Suprapubic skin (tissue), 3 donors: ENCODE data around the gene ADAM19.

Source experiments
- EP300 ChIP-seq: sonication (generic); formaldehyde crosslinking; IDR thresholded peaks from one replicate; pipeline ENCODE4 v1.6.1; 2017; ENCODE audit warnings: antibody characterized with exemption
- POLR2A ChIP-seq, 2 donors: fragments of 450-650 bp; IDR thresholded peaks; one replicate each; pipeline ENCODE4 v1.6.1; 2017; ENCODE audit warnings: antibody characterized with exemption in 2 of 2, mild to moderate bottlenecking in 2 of 2, moderate library complexity in 2 of 2
- TF ChIP-seq, protein P1 (sequence below), 2 donors: fragments of 200-600 bp in 1 of 2; fragments of 450-650 bp in 1 of 2; sonication (generic) in 1 of 2; IDR thresholded peaks; one replicate each; pipeline ENCODE4 v1.5.1; 2016 to 2019; ENCODE audit warnings: antibody characterized with exemption in 2 of 2, mild to moderate bottlenecking in 1 of 2, moderate library complexity in 1 of 2

DNA sequence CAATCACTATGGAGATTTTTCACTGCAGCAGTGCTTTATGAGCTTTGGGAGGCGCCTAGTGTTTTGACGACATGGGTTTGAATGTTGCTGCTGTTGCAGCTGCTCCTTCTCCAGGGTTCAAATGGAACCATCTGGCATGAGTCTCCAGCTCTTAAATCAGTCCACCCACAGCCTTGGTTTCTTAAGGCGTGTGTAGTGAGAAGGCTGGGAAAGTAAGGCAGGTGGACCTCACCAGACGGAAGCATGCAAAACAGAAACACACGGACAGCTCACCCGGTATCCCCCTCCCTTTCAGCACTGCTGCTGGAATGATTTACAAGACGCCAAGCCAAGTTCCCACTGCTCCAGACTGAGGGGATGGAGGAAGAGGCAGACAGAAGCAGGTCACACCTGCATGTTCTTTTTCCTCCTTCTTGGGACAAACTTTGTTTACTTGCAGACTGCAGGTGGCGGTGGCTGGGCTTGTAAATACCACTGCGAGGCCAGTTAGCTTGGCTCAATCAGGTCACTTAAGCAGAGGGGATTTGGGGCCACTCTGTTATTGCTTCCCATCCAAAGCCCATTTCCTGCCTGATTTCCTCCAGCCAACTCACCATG, 47.4 kb downstream of the ADAM19 start:
- TF ChIP-seq, protein P1, sequence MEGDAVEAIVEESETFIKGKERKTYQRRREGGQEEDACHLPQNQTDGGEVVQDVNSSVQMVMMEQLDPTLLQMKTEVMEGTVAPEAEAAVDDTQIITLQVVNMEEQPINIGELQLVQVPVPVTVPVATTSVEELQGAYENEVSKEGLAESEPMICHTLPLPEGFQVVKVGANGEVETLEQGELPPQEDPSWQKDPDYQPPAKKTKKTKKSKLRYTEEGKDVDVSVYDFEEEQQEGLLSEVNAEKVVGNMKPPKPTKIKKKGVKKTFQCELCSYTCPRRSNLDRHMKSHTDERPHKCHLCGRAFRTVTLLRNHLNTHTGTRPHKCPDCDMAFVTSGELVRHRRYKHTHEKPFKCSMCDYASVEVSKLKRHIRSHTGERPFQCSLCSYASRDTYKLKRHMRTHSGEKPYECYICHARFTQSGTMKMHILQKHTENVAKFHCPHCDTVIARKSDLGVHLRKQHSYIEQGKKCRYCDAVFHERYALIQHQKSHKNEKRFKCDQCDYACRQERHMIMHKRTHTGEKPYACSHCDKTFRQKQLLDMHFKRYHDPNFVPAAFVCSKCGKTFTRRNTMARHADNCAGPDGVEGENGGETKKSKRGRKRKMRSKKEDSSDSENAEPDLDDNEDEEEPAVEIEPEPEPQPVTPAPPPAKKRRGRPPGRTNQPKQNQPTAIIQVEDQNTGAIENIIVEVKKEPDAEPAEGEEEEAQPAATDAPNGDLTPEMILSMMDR (IDR thresholded peaks at IDR 0.05): no peak
- no peak for TF ChIP-seq POLR2A (IDR thresholded peaks at IDR 0.05)
- TF ChIP-seq EP300: no peak
